Muscle layer of duodenum (tissue), 2 donors: ENCODE results near the gene COQ8B.

Source experiments
- H3K27ac ChIP-seq: one replicate; pipeline ENCODE4 v1.7.0; 2013; ENCODE audit warnings: mild to moderate bottlenecking, low read length
- H3K27me3 ChIP-seq: one replicate; pipeline ENCODE4 v1.7.0; 2013; ENCODE audit warnings: low read depth, mild to moderate bottlenecking, control low read depth, low read length
- H3K36me3 ChIP-seq, 2 donors: one replicate each; pipeline ENCODE4 v1.7.0; 2013; ENCODE audit warnings: low read length in 2 of 2, control low read depth in 1 of 2, mild to moderate bottlenecking in 1 of 2; ENCODE audit not compliant: insufficient read depth in 2 of 2, control insufficient read depth in 1 of 2
- H3K4me1 ChIP-seq, 2 donors: one replicate each; pipeline ENCODE4 v1.7.0; 2013; ENCODE audit warnings: low read length in 2 of 2, mild to moderate bottlenecking in 2 of 2, control low read depth in 1 of 2, moderate library complexity in 1 of 2; ENCODE audit not compliant: insufficient read depth in 2 of 2, control insufficient read depth in 1 of 2
- H3K4me3 ChIP-seq, 2 donors: one replicate each; pipeline ENCODE4 v1.7.0; 2013; ENCODE audit warnings: low read length in 2 of 2, low read depth in 1 of 2, mild to moderate bottlenecking in 1 of 2
- H3K9me3 ChIP-seq, 2 donors: one replicate each; pipeline ENCODE4 v1.7.0; 2013; ENCODE audit warnings: low read length in 2 of 2, control low read depth in 1 of 2, mild to moderate bottlenecking in 1 of 2; ENCODE audit not compliant: control insufficient read depth in 1 of 2
- donor health status: healthy.

The COQ8B gene

GRCh38 chr19:40726279-40726678 is 9.6 kb upstream of the COQ8B start:
- peaks cover 49 to 69% of the 10 kb centered on the region in 2 donors for H3K36me3 ChIP-seq
- no peaks in the 10 kb centered on the region for H3K9me3 ChIP-seq

GRCh38 chr19:40724855-40725254 is 8.2 kb upstream of the COQ8B start:
- Histone ChIP-seq H3K27me3 (no peaks in the 10 kb centered on the region), H3K4me3 (no peak overlapping the region), H3K36me3 (peaks cover 36 to 54% of the 10 kb centered on the region in 2 donors), H3K4me1 (peaks cover 1 to 15% of the 10 kb centered on the region in 2 donors), H3K27ac (no peak overlapping the region), H3K9me3 (no peaks in the 10 kb centered on the region)

More at GRCh38 chr19:40726279-40726678, 9.6 kb upstream of the COQ8B start:
- Histone ChIP-seq H3K27me3 (no peaks in the 10 kb centered on the region), H3K4me3 (no peak overlapping the region), H3K4me1 (peaks cover 0 to 8% of the 10 kb centered on the region in 2 donors), H3K27ac (no peak overlapping the region)

GRCh38 chr19:40724315-40724714 is 7.6 kb upstream of the COQ8B start:
- no peaks in the 10 kb centered on the region for H3K27me3 ChIP-seq
- peaks cover 5 to 15% of the 10 kb centered on the region in 2 donors for H3K4me1 ChIP-seq
- H3K9me3 ChIP-seq = no peaks in the 10 kb centered on the region
- H3K27ac ChIP-seq = no peak overlapping the region
- H3K4me3 ChIP-seq = no peak overlapping the region
- H3K36me3 ChIP-seq = peaks cover 36 to 51% of the 10 kb centered on the region in 2 donors

GRCh38 chr19:40723661-40724254 is 7.1 kb upstream of the COQ8B start:
- peaks cover 36 to 46% of the 10 kb centered on the region in 2 donors for H3K36me3 ChIP-seq
- no peak overlapping the region for H3K27ac ChIP-seq
- no peak overlapping the region for H3K4me3 ChIP-seq
- no peaks in the 10 kb centered on the region for H3K27me3 ChIP-seq
- H3K9me3 ChIP-seq = no peaks in the 10 kb centered on the region
- H3K4me1 ChIP-seq = peaks cover 5 to 15% of the 10 kb centered on the region in 2 donors

- Histone ChIP-seq H3K27me3 (no peaks in the 10 kb centered on the region), H3K4me3 (peak overlapping the region; percentile 32 to 94), H3K36me3 (peaks cover 28 to 31% of the 10 kb centered on the region in 2 donors), H3K9me3 (no peaks in the 10 kb centered on the region), H3K4me1 (peaks cover 5 to 15% of the 10 kb centered on the region in 2 donors), H3K27ac (peak overlapping the region; percentile 40)
Observed at GRCh38 chr19:40721936-40722661, 5.4 kb upstream of the COQ8B start.

- no peaks in the 10 kb centered on the region for H3K27me3 ChIP-seq
- peak overlapping the region; percentile 96 for H3K27ac ChIP-seq
- H3K4me1 ChIP-seq = peaks cover 5 to 15% of the 10 kb centered on the region in 2 donors
- H3K9me3 ChIP-seq = no peaks in the 10 kb centered on the region
- H3K36me3 ChIP-seq = peaks cover 21 to 28% of the 10 kb centered on the region in 2 donors
- H3K4me3 ChIP-seq = peak overlapping the region; percentile 85 to 94
Observed at GRCh38 chr19:40721140-40721486, 4.4 kb upstream of the COQ8B start.

GRCh38 chr19:40719414-40719894 is 2.8 kb upstream of the COQ8B start:
- Histone ChIP-seq H3K9me3 (no peaks in the 10 kb centered on the region), H3K27me3 (no peaks in the 10 kb centered on the region), H3K4me3 (peak overlapping the region; percentile 85 to 94), H3K27ac (peak overlapping the region; percentile 96), H3K4me1 (peaks cover 8 to 15% of the 10 kb centered on the region in 2 donors), H3K36me3 (peaks cover 9 to 19% of the 10 kb centered on the region in 2 donors)

- no peaks in the 10 kb centered on the region for H3K9me3 ChIP-seq
- H3K4me1 ChIP-seq = peaks cover 8 to 15% of the 10 kb centered on the region in 2 donors
- H3K27me3 ChIP-seq = no peaks in the 10 kb centered on the region
- peaks cover 3 to 14% of the 10 kb centered on the region in 2 donors for H3K36me3 ChIP-seq
- peak overlapping the region; percentile 85 to 94 for H3K4me3 ChIP-seq
- H3K27ac ChIP-seq = peak overlapping the region; percentile 96
Observed at GRCh38 chr19:40718774-40719391, 2.2 kb upstream of the COQ8B start.

GRCh38 chr19:40717880-40718773 is 1.4 kb upstream of the COQ8B start:
- Histone ChIP-seq H3K36me3 (peaks cover 0 to 9% of the 10 kb centered on the region in 2 donors), H3K27me3 (no peaks in the 10 kb centered on the region), H3K9me3 (no peaks in the 10 kb centered on the region), H3K4me1 (peaks cover 8 to 15% of the 10 kb centered on the region in 2 donors), H3K27ac (peak overlapping the region; percentile 96), H3K4me3 (peak overlapping the region; percentile 85 to 94)

GRCh38 chr19:40717325-40717879 is 716 bp upstream of the COQ8B start:
- H3K4me1 ChIP-seq = peaks cover 8 to 13% of the 10 kb centered on the region in 2 donors

More at GRCh38 chr19:40717325-40717879, 716 bp upstream of the COQ8B start:
- Histone ChIP-seq H3K36me3 (peaks cover 0 to 9% of the 10 kb centered on the region in 2 donors), H3K9me3 (no peaks in the 10 kb centered on the region), H3K4me3 (peak overlapping the region; percentile 85 to 94), H3K27me3 (no peaks in the 10 kb centered on the region), H3K27ac (peak overlapping the region; percentile 96)
